HG02610 (cell line): ENCODE data around the gene PABPC1L.
"Not testable (repeated sequence)": the region's sequence is repeated elsewhere in the genome, so short reads cannot be mapped to it uniquely, and the experiment has no call there.

Experiments
- ATAC-seq: cut with Tn5 transposase; IDR thresholded peaks from one replicate; pipeline ENCODE4 v1.9.1; 2021; ENCODE audit warnings: mild to moderate bottlenecking, moderate library complexity; ENCODE audit not compliant: unreplicated experiment

Gene PABPC1L

GRCh38 chr20:44909872-44910689 lies at the start of gene PABPC1L:
Gene PABPC1L, plus strand, starts transcription at chr20:44910060. Its CDS starts 84 bp downstream, at chr20:44910144.
- peak; percentile 80 for ATAC-seq

DNA sequence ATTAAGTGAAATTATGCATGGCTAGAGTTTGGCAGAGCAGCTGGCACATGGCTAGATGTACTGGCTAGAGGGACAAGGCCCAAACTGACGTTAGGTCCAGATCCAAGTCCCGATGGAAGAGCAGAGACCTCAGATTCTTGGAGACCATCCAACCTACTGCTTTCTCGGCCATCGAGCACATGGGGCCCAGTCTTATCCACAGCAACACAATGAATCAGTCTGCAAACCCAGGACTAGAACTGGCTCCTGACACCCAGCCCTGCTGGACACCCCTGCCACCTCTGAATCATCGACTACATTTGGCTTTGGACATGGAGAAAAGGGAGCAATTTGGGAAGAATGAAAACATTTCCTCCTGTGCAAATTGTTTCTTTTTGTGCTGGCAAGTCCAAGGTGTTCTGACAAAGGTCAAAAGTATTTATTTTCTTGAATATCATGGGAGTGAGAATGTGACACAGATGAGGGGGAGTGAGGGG lies 48.3 kb upstream of the PABPC1L start:
- no peak for ATAC-seq

- no peak for ATAC-seq
Measured at GRCh38 chr20:44862286-44862685, 47.6 kb upstream of the PABPC1L start.

DNA sequence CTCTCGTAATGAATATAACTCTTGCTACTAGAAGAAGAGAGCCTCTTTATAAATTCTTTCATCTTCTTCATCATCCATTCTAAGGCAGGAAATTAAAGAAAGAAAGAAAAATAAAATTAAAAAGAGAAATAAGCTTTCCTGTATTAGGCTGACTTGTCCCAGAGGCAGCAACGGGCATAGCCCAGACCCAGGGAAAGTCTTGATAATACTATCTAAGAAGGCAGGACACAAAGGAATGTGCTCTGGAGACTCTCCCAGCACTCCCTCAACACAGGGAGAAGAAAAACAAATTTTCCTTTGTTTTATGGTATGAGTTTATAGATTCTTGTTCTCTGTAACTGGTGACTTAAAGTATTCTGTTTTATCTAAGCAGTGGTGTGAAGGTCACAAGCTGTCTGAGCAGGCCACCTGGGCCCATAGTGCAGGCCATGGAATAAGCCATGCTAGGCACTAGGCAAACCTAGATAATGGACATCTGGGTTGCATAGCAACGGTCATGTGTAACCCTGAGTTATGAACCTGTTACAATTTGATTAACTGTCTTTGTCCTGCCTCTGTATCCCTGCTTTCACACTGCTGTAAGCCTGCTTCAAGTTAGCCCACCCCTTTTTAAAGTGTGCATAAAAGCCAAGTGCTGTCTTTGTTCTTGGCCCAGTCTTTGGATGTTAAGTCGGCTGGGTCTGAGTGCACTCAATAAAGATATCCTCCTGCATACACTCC lies 46.3 kb upstream of the PABPC1L start:
- not testable (repeated sequence) for ATAC-seq

DNA sequence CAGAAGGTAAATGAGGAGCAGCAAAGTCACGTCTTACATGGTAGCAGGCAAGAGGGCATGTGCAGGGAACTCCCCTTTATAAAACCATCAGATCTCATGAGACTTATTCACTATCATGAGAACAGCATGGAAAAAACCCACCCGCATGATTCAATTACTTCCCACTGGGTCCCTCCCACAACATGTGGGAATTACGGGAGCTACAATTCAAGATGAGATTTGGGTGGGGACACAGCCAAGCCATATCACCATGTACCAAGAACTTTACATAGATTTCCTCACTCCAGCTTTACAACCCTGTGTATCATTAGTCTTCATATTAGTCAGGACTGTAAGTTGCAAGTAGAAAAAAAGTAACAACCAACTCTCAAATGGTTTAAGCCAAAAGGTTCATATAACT lies 45.4 kb upstream of the PABPC1L start:
- not testable (repeated sequence) for ATAC-seq

- no peak for ATAC-seq
Measured at GRCh38 chr20:44866703-44867335, 43.0 kb upstream of the PABPC1L start.

- no peak for ATAC-seq
Measured at GRCh38 chr20:44869471-44869870, 40.4 kb upstream of the PABPC1L start.

- not testable (repeated sequence) for ATAC-seq
Measured at GRCh38 chr20:44882360-44882759, 27.5 kb upstream of the PABPC1L start.

- no peak for ATAC-seq
Measured at GRCh38 chr20:44883214-44883902, 26.5 kb upstream of the PABPC1L start.

GRCh38 chr20:44884907-44885391 lies 24.9 kb upstream of the PABPC1L start:
- no peak for ATAC-seq

DNA sequence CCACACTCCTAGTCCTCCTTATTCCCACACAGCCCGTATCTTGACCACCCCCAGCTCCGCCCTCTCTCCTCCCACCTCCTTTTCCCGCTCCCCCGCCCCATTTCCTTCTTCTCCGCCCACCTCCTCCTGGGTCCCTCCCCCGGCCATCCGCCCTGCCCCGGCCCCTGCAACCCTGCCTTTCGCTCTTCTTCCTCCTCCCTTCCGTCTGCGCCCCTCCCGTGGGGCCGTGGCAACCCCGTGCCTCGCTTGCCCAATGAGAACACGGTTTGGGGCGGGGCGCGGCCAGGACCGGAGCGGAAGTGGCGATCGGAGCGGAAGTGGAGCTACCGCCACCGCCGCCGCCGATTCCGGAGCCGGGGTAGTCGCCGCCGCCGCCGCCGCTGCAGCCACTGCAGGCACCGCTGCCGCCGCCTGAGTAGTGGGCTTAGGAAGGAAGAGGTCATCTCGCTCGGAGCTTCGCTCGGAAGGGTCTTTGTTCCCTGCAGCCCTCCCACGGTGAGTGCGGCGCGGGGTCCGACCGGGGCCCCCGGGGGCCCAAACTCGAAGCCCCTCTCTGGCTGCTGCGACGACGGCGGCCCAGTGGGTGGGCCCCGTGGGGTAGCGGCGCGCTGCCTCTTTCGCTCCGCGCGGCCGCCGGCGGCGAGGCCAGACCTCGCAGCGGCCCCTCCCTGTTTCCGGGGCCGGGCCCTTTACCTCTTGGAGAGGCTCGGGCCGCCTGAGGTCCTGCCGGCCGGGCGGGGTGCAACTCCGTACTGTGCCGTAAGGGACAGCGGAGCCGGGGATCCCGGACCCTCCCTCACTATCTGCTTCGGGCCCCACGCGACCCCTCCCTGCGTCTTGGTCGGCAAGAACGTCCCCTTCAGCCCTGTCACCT lies 24.2 kb upstream of the PABPC1L start, which contains the start of gene YWHAB:
TSS of gene YWHAB (plus strand) at position 314 of the 874 bp plus-strand sequence. CDS start 15,829 bp downstream, outside the sequence.
- peak; percentile 96 for ATAC-seq

DNA sequence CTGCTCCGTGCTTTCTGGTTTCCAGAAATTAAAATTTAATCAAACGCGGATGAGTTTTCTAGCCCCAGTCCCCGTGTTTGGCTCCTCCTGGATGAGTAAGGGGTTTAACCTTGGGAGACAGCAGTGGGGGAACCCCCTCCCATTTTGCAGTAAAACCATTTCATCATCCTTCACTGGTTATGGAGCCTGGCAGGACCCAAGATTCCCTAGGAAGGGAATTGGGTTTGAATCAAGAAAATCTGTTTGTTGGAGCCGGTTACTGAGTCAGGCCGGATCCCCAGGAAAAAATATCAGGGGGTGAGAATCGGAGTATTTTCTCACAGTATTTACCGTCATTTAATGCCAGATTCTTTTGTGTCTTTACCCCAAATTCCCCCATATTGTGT lies 23.6 kb upstream of the PABPC1L start:
- ATAC-seq: no peak

- no peak for ATAC-seq
Measured at GRCh38 chr20:44886828-44887227, 23.0 kb upstream of the PABPC1L start.

- ATAC-seq: no peak
Measured at GRCh38 chr20:44887466-44887865, 22.4 kb upstream of the PABPC1L start.

- ATAC-seq: no peak
Measured at GRCh38 chr20:44888226-44889103, 21.4 kb upstream of the PABPC1L start.

- ATAC-seq: no peak
Measured at GRCh38 chr20:44891826-44892225, 18.0 kb upstream of the PABPC1L start.

DNA sequence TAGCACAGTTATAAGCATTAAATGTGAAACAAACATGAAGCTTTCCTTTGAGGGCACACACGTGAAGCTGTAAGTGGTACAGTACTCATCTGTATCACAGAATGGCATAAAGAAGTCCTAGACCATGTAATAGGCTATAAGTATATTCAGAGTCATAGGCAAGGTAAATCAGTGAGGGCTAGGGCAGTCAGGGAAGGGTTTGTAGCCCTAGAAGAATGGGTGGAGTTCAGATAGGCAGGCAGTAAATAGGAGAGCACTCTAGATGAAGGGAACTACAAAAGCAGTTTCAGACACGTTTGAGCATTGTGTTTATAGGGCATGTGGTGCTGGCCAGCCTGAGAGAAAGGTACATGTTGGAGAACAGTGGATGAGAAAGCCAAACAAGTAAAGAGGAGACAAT lies 14.9 kb upstream of the PABPC1L start:
- no peak for ATAC-seq

GRCh38 chr20:44896583-44896982 lies 13.3 kb upstream of the PABPC1L start:
- no peak for ATAC-seq

GRCh38 chr20:44897133-44897532 lies 12.7 kb upstream of the PABPC1L start:
- ATAC-seq: no peak
